Left lung (tissue), 14 donors: ENCODE measurements around the gene SPATA22. TPM values are rescaled to one million over a fixed set of nuclear protein-coding genes. Genes with fewer than 3 reads are reported as not detected.
"Not testable (repeated sequence)": the region's sequence is repeated elsewhere in the genome, so short reads cannot be mapped to it uniquely, and the experiment has no call there.

Source experiments
- ATAC-seq: fragments of 200-7000 bp; cut with Tn5 transposase; one replicate; pipeline ENCODE4 v1.9.1; 2020; ENCODE audit warnings: moderate library complexity
- DNase-seq, 4 donors: peaks; one replicate each; pipeline ENCODE4 v3.0.0-alpha.2; 2013 to 2020
- H3K27ac ChIP-seq, 2 donors: fragments of 200-600 bp; sonication (generic) in 1 of 2; one replicate each; pipeline versions ENCODE4 v1.5.0 to v1.8.0; 2020 to 2021
- H3K27me3 ChIP-seq, 2 donors: fragments of 200-600 bp; sonication (generic) in 1 of 2; one replicate each; pipeline versions ENCODE4 v1.5.0 to v1.8.0; 2020 to 2021
- H3K36me3 ChIP-seq, 2 donors: fragments of 200-600 bp; sonication (generic) in 1 of 2; one replicate each; pipeline versions ENCODE4 v1.5.0 to v1.8.0; 2020 to 2021
- H3K4me1 ChIP-seq, 2 donors: fragments of 200-600 bp; one replicate each; pipeline ENCODE4 v1.8.0; 2021
- H3K4me3 ChIP-seq, 2 donors: fragments of 200-600 bp; sonication (generic) in 1 of 2; one replicate each; pipeline versions ENCODE4 v1.5.0 to v1.8.0; 2020 to 2021; ENCODE audit warnings: mild to moderate bottlenecking in 1 of 2
- H3K9me3 ChIP-seq, 2 donors: fragments of 200-600 bp; sonication (generic) in 1 of 2; one replicate each; pipeline versions ENCODE4 v1.5.0 to v1.8.0; 2020 to 2021
- intact Hi-C, 2 donors: fragments of 100-400 bp; cut with DNase I; formaldehyde crosslinking; loops; one replicate each; pipeline versions ENCODE4 v1.11.2 to v1.14.2; 2022
- long read RNA-seq, 12 donors: library from polyadenylated mRNA in 2 of 12; unstranded in 2 of 12; transcript quantifications; one replicate each; pipeline ENCODE4 v2.0.0 and lab custom pipeline, GENCODE V29; 2019 to 2026
- polyA plus RNA-seq, 6 donors: library from polyadenylated mRNA; unstranded; fragments of 120-200 nt; gene quantifications; one replicate each; pipeline ENCODE4 v1.2.1, GENCODE V29; 2013; ENCODE audit not compliant: insufficient read length in 6 of 6
- total RNA-seq, 2 donors: library from RNA; stranded (reverse); fragmentation: NEBNext Ultra II Directional; extraction: Animal tissue kit (Norgen Biotek cat#: 25700); gene quantifications; one replicate each; pipeline ENCODE4 v1.2.1, GENCODE V29; 2021
- TF ChIP-seq, protein P1 (sequence below), 2 donors: fragments of 200-600 bp; sonication (generic) in 1 of 2; IDR thresholded peaks; one replicate each; pipeline versions ENCODE4 v1.5.0 to v1.8.0; 2021; ENCODE audit warnings: antibody characterized with exemption in 2 of 2
- donor health status: DM: no; HTN: yes; CAD: no.
- donor health status: DM: no; HTN: no; CAD: no.

SPATA22 gene, protein sequence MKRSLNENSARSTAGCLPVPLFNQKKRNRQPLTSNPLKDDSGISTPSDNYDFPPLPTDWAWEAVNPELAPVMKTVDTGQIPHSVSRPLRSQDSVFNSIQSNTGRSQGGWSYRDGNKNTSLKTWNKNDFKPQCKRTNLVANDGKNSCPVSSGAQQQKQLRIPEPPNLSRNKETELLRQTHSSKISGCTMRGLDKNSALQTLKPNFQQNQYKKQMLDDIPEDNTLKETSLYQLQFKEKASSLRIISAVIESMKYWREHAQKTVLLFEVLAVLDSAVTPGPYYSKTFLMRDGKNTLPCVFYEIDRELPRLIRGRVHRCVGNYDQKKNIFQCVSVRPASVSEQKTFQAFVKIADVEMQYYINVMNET
- 1 to 10 TPM in 1 of 2 donors, under 1 TPM in 1; 0.26 to 1.4 TPM for total RNA-seq
- polyA plus RNA-seq = 1 to 10 TPM in 1 of 6 donors, under 1 TPM in 4, not detected in 1; 0.25 to 1.0 (median 0.40) TPM
- long read RNA-seq, donor 1, partial matches to known transcripts = 59 of 59 reads
- long read RNA-seq, donor 1, other reads (novel, unspliced or antisense) = 0 of 59 reads
- long read RNA-seq, donor 2, partial matches to known transcripts = 50 of 50 reads
- long read RNA-seq, donor 2, other reads (novel, unspliced or antisense) = 0 of 50 reads
- long read RNA-seq, donor 3, partial matches to known transcripts = 5 of 5 reads
- long read RNA-seq, donor 3, other reads (novel, unspliced or antisense) = 0 of 5 reads
- long read RNA-seq, donor 4 = 0 reads
- long read RNA-seq, donor 5, partial matches to known transcripts = 81 of 81 reads
- long read RNA-seq, donor 5, other reads (novel, unspliced or antisense) = 0 of 81 reads
- long read RNA-seq, donor 6, partial matches to known transcripts = 28 of 37 reads
- long read RNA-seq, donor 6, other reads (novel, unspliced or antisense) = 9 of 37 reads
- long read RNA-seq, donor 7, partial matches to known transcripts = 17 of 25 reads
- long read RNA-seq, donor 7, other reads (novel, unspliced or antisense) = 8 of 25 reads
- long read RNA-seq, donor 8, partial matches to known transcripts = 6 of 6 reads
- long read RNA-seq, donor 8, other reads (novel, unspliced or antisense) = 0 of 6 reads
- long read RNA-seq, donor 9 = 0 reads
- long read RNA-seq, donor 10 = 0 reads
- long read RNA-seq, donor 11 = 0 reads
- long read RNA-seq, donor 12 = 0 reads

DNA sequence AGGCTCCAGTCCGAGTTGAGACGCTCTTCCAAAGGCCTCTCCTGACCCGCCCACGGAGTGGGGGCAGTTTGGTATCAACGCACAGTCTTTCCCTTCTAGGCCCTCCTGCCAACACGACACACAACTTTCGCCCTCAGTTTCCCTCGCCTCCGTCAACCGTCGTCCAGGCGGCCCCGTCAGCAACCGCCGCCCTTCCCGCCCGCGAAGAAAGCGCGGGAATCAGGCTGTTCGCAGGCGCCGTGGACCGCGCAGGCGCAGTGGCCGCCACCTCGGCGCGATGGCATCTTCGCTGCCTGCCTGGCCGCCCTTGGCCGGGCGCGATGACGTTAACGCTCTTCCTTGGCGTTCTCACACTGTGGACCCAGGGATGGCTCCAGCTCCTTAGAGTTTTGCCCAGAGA is at the start of gene SPATA22:
Gene SPATA22, minus strand, starts transcription at position 221 of the 400 bp plus-strand sequence. CDS start 2,494 bp downstream, outside the sequence.
- TF ChIP-seq, protein P1, sequence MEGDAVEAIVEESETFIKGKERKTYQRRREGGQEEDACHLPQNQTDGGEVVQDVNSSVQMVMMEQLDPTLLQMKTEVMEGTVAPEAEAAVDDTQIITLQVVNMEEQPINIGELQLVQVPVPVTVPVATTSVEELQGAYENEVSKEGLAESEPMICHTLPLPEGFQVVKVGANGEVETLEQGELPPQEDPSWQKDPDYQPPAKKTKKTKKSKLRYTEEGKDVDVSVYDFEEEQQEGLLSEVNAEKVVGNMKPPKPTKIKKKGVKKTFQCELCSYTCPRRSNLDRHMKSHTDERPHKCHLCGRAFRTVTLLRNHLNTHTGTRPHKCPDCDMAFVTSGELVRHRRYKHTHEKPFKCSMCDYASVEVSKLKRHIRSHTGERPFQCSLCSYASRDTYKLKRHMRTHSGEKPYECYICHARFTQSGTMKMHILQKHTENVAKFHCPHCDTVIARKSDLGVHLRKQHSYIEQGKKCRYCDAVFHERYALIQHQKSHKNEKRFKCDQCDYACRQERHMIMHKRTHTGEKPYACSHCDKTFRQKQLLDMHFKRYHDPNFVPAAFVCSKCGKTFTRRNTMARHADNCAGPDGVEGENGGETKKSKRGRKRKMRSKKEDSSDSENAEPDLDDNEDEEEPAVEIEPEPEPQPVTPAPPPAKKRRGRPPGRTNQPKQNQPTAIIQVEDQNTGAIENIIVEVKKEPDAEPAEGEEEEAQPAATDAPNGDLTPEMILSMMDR (IDR thresholded peaks at IDR 0.05) = no peak
- Histone ChIP-seq H3K4me3 (no peak within 1 kb of the TSS), H3K36me3 (no peaks in the 10 kb centered on the region), H3K9me3 (no peaks in the 10 kb centered on the region), H3K27ac (no peak within 1 kb of the TSS), H3K27me3 (no peaks in the 10 kb centered on the region), H3K4me1 (peaks cover 0 to 3% of the 10 kb centered on the region in 2 donors)
- intact Hi-C loops = no loop called here
- DNase-seq (no peak), ATAC-seq (no peak)

DNA sequence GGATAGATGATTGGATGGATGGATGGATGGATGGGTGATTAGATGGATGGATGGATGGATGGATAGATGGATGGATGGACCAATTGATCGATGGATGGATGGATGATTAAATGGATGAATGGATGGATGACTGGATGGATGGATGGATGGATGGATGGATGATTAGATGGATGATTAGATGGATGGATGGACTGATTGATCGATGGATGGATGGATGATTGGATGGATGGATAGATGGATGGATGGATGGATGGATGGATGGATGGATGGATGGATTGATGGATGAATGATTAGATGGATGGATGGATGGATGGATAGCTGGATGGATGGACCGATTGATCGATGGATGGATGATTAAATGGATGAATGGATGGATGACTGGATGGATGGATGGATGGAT is 47.9 kb upstream of the SPATA22 start:
- H3K27ac ChIP-seq, H3K9me3 ChIP-seq, ATAC-seq, H3K4me3 ChIP-seq, H3K27me3 ChIP-seq, DNase-seq, H3K36me3 ChIP-seq, intact Hi-C loops, H3K4me1 ChIP-seq: not testable (repeated sequence)

DNA sequence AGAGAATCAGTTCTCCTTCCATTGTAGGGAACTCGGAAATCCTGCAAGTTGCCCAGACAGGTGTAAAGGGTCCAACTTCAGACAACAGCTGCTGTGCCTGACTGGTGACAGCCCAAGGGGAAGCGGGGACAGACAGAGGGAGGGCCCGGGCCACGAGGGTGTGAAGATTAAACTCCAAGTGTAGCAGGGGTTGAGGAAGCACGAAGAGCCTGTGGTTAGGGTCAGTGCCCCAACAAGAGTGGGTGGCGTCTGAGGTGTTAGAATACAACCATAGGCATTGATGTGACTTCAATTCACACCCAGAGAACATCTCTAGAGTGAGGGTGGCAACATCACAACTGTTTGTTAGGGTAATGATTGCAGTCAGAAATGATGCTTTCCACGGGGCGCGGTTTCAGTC is 43.3 kb upstream of the SPATA22 start:
- H3K4me3 ChIP-seq = no peak overlapping the region
- DNase-seq (no peak), ATAC-seq (no peak)
- no peaks in the 10 kb centered on the region for H3K4me1 ChIP-seq
- H3K36me3 ChIP-seq = no peaks in the 10 kb centered on the region
- no peak overlapping the region for H3K27ac ChIP-seq
- intact Hi-C loops = no loop called here
- TF ChIP-seq, protein P1 (IDR thresholded peaks at IDR 0.05) = no peak
- H3K9me3 ChIP-seq = no peaks in the 10 kb centered on the region
- H3K27me3 ChIP-seq = no peaks in the 10 kb centered on the region

DNA sequence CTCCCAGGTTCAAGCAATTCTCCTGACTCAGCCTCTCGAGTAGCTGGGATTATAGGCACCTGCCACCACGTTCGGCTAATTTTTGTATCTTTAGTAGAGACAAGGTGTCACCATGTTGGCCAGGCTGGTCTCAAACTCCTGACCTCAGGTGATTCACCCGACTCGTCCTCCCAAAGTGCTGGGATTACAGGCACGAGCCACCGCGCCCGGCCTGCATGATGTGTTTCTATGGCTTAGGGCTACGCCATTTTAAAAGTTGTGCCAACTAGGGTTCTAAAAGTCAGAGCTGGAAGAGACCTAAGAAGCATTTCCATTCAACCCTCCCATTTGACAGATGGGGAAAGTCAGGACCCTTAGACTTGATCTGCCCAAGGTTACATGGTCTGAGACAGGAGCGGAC is 42.5 kb upstream of the SPATA22 start:
- H3K36me3 ChIP-seq, DNase-seq, H3K4me3 ChIP-seq, H3K27me3 ChIP-seq, intact Hi-C loops, ATAC-seq, H3K9me3 ChIP-seq, H3K4me1 ChIP-seq, H3K27ac ChIP-seq: not testable (repeated sequence)

DNA sequence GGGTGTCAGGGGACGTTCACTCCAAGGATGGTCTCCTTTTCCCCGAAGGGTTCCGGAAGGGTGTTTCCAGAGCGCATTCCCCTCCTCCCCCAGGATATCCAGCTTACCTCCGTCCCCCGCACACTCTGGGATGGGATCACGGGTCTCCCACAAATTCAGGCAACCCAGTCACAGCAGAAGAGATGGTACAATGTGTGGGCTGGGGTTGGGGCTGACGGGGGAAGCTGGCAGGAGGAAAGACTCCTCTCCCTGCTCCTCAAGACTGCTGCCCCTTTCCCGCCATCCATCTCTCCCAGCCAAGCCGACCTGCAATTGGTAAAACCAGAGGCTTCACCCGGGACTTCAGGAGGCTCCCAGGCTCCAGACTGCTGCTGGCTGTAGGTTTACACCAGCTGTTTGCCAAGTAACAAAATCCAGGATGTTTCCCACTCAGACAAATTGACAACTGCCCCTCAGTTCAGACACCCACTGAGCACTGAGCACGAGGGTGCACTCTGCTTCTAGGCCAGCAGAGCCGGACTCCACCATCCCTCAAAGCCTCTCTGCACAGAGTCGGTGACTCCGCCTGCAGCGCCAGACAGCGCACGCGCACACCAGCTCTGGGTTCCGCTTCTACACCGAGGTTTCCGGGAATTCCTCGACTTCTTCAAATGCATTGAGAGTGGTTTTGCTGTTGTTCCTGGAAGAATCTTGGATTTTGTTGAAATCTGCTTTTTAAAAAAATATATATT is 41.9 kb upstream of the SPATA22 start:
- no peaks in the 10 kb centered on the region for H3K9me3 ChIP-seq
- no peaks in the 10 kb centered on the region for H3K36me3 ChIP-seq
- DNase-seq (no peak), ATAC-seq (no peak)
- no peak overlapping the region for H3K27ac ChIP-seq
- H3K27me3 ChIP-seq = no peaks in the 10 kb centered on the region
- H3K4me1 ChIP-seq = no peaks in the 10 kb centered on the region
- no peak overlapping the region for H3K4me3 ChIP-seq
- intact Hi-C loops = no loop called here
- TF ChIP-seq, protein P1 (IDR thresholded peaks at IDR 0.05) = no peak
